Loucy (cell line): ENCODE measurements around the gene ELL2.

ENCODE experiments used
- H2AFZ ChIP-seq: fragments of 200-600 bp; sonication (generic); 2 replicates; pipeline ENCODE4 v1.6.0; 2016; ENCODE audit warnings: antibody characterized with exemption, mild to moderate bottlenecking, low read length, moderate library complexity
- H3F3A ChIP-seq: fragments of 200-600 bp; 2 replicates; pipeline ENCODE4 v1.6.0; 2016; ENCODE audit warnings: antibody characterized with exemption, low read depth, mild to moderate bottlenecking
- H3K27me3 ChIP-seq: fragments of 200-600 bp; sonication (generic); 2 replicates; pipeline ENCODE4 v1.6.1; 2014; ENCODE audit warnings: low read length, mild to moderate bottlenecking; ENCODE audit not compliant: insufficient read depth, poor library complexity, severe bottlenecking
- H3K36me3 ChIP-seq: fragments of 200-600 bp; sonication (generic); 2 replicates; pipeline ENCODE4 v1.6.1; 2016; ENCODE audit warnings: low read length; ENCODE audit not compliant: insufficient read depth
- H3K4me1 ChIP-seq: fragments of 200-600 bp; sonication (generic); 2 replicates; pipeline ENCODE4 v1.5.1; 2014; ENCODE audit warnings: low read length, mild to moderate bottlenecking; ENCODE audit not compliant: insufficient read depth, poor library complexity, severe bottlenecking
- H3K4me2 ChIP-seq: fragments of 200-600 bp; sonication (generic); 2 replicates; pipeline ENCODE4 v1.6.0; 2014; ENCODE audit warnings: antibody characterized with exemption, low read length, low read depth, mild to moderate bottlenecking; ENCODE audit not compliant: poor library complexity, severe bottlenecking
- H3K4me3 ChIP-seq: fragments of 200-600 bp; sonication (generic); 2 replicates; pipeline ENCODE4 v1.5.1; 2014; ENCODE audit warnings: low read length, mild to moderate bottlenecking, mixed read lengths; ENCODE audit not compliant: poor library complexity, severe bottlenecking
- H3K79me2 ChIP-seq: fragments of 200-600 bp; sonication (generic); 2 replicates; pipeline ENCODE4 v1.6.1; 2014; ENCODE audit warnings: low read length; ENCODE audit not compliant: insufficient read depth
- H3K9ac ChIP-seq: fragments of 200-600 bp; sonication (generic); 2 replicates; pipeline ENCODE4 v1.6.0; 2014; ENCODE audit warnings: mild to moderate bottlenecking, low read depth, low read length, moderate library complexity; ENCODE audit not compliant: poor library complexity, severe bottlenecking
- H3K9me2 ChIP-seq: fragments of 200-600 bp; sonication (generic); replicated peaks from 2 replicates; pipeline ENCODE4 v1.6.1; 2016; ENCODE audit warnings: low read depth, low read length, mixed read lengths
- H3K9me3 ChIP-seq: fragments of 200-600 bp; sonication (generic); 2 replicates; pipeline ENCODE4 v1.6.1; 2014; ENCODE audit warnings: mild to moderate bottlenecking, antibody characterized with exemption, low read length, low read depth; ENCODE audit not compliant: insufficient read depth
- H4K20me1 ChIP-seq: fragments of 200-600 bp; sonication (generic); 2 replicates; pipeline ENCODE4 v1.6.0; 2014; ENCODE audit warnings: antibody characterized with exemption, low read length, mild to moderate bottlenecking; ENCODE audit not compliant: insufficient read depth, poor library complexity, severe bottlenecking
- CTCF ChIP-seq: fragments of 200-600 bp; sonication (generic); conservative IDR thresholded peaks from 2 replicates; pipeline ENCODE4 v1.5.1; 2014; ENCODE audit warnings: mild to moderate bottlenecking, antibody characterized with exemption, low read length
- EZH2phosphoT487 ChIP-seq: fragments of 200-600 bp; IDR thresholded peaks from 2 replicates; pipeline ENCODE4 v1.6.1; 2018; ENCODE audit warnings: antibody characterized with exemption, mild to moderate bottlenecking, moderate library complexity, borderline replicate concordance

ELL2 gene

GRCh38 chr5:95895771-95896170 is 65.9 kb downstream of the ELL2 start:
- Histone ChIP-seq H3K4me2 (no peak overlapping the region), H3K9ac (no peak overlapping the region), H4K20me1 (no peaks in the 10 kb centered on the region), H3K27me3 (no peaks in the 10 kb centered on the region), H2AFZ (no peak overlapping the region), H3K9me2 (no peaks in the 10 kb centered on the region), H3K9me3 (no peaks in the 10 kb centered on the region), H3K36me3 (no peaks in the 10 kb centered on the region; the same call in 1 of the 2 replicates), H3K79me2 (no peaks in the 10 kb centered on the region), H3F3A (no peaks in the 10 kb centered on the region), H3K4me3 (no peak overlapping the region), H3K4me1 (no peaks in the 10 kb centered on the region)
- TF ChIP-seq EZH2phosphoT487 (no peak), CTCF (no peak)

- Histone ChIP-seq H3F3A (no peaks in the 10 kb centered on the region), H3K4me2 (no peak overlapping the region), H4K20me1 (no peaks in the 10 kb centered on the region), H3K9ac (no peak overlapping the region), H3K9me2 (no peaks in the 10 kb centered on the region), H3K36me3 (no peaks in the 10 kb centered on the region; the same call in 1 of the 2 replicates), H3K9me3 (no peaks in the 10 kb centered on the region), H3K4me3 (no peak overlapping the region), H3K4me1 (no peaks in the 10 kb centered on the region), H3K27me3 (no peaks in the 10 kb centered on the region), H3K79me2 (no peaks in the 10 kb centered on the region), H2AFZ (no peak overlapping the region)
- TF ChIP-seq EZH2phosphoT487 (no peak), CTCF (no peak)
Observed at GRCh38 chr5:95895251-95895650, 66.4 kb downstream of the ELL2 start.

GRCh38 chr5:95892784-95893354 is 68.8 kb downstream of the ELL2 start:
- Histone ChIP-seq H3F3A (no peaks in the 10 kb centered on the region), H2AFZ (no peak overlapping the region), H3K9me2 (no peaks in the 10 kb centered on the region), H3K9ac (no peak overlapping the region), H4K20me1 (no peaks in the 10 kb centered on the region), H3K4me1 (no peaks in the 10 kb centered on the region), H3K27me3 (no peaks in the 10 kb centered on the region), H3K4me3 (no peak overlapping the region), H3K4me2 (no peak overlapping the region), H3K9me3 (no peaks in the 10 kb centered on the region), H3K36me3 (no peaks in the 10 kb centered on the region), H3K79me2 (no peaks in the 10 kb centered on the region)
- TF ChIP-seq EZH2phosphoT487 (no peak), CTCF (peak; percentile 87)
